Subcutaneous abdominal adipose tissue (tissue), 5 donors: ENCODE data around the gene PRKAB1.
"Not testable (repeated sequence)": the region's sequence is repeated elsewhere in the genome, so short reads cannot be mapped to it uniquely, and the experiment has no call there.

Experiments
- H3K27ac ChIP-seq: one replicate; pipeline ENCODE4 v1.7.0; 2013; ENCODE audit warnings: low read depth, mild to moderate bottlenecking, inconsistent platforms, low read length, moderate library complexity
- H3K27me3 ChIP-seq, 5 donors: one replicate each; pipeline ENCODE4 v1.7.0; 2013; ENCODE audit warnings: low read length in 5 of 5, inconsistent platforms in 1 of 5; ENCODE audit not compliant: control insufficient read depth in 5 of 5, insufficient read depth in 4 of 5
- H3K36me3 ChIP-seq, 5 donors: one replicate each; pipeline ENCODE4 v1.7.0; 2013; ENCODE audit warnings: low read length in 5 of 5; ENCODE audit not compliant: control insufficient read depth in 5 of 5, insufficient read depth in 5 of 5
- H3K4me1 ChIP-seq, 5 donors: one replicate each; pipeline ENCODE4 v1.7.0; 2013; ENCODE audit warnings: low read length in 5 of 5, mild to moderate bottlenecking in 3 of 5, moderate library complexity in 1 of 5; ENCODE audit not compliant: control insufficient read depth in 5 of 5, insufficient read depth in 5 of 5
- H3K4me3 ChIP-seq, 5 donors: one replicate each; pipeline ENCODE4 v1.7.0; 2013; ENCODE audit warnings: low read length in 5 of 5, low read depth in 1 of 5
- H3K9ac ChIP-seq, 5 donors: one replicate each; pipeline ENCODE4 v1.7.0; 2013; ENCODE audit warnings: low read length in 5 of 5, mild to moderate bottlenecking in 4 of 5, moderate library complexity in 3 of 5
- H3K9me3 ChIP-seq, 5 donors: one replicate each; pipeline ENCODE4 v1.7.0; 2013; ENCODE audit warnings: low read length in 5 of 5; ENCODE audit not compliant: control insufficient read depth in 5 of 5
- donor health status: healthy.
- donor health status: healthy.
- donor health status: healthy.
- donor health status: healthy.
- donor health status: healthy.

PRKAB1 gene

DNA sequence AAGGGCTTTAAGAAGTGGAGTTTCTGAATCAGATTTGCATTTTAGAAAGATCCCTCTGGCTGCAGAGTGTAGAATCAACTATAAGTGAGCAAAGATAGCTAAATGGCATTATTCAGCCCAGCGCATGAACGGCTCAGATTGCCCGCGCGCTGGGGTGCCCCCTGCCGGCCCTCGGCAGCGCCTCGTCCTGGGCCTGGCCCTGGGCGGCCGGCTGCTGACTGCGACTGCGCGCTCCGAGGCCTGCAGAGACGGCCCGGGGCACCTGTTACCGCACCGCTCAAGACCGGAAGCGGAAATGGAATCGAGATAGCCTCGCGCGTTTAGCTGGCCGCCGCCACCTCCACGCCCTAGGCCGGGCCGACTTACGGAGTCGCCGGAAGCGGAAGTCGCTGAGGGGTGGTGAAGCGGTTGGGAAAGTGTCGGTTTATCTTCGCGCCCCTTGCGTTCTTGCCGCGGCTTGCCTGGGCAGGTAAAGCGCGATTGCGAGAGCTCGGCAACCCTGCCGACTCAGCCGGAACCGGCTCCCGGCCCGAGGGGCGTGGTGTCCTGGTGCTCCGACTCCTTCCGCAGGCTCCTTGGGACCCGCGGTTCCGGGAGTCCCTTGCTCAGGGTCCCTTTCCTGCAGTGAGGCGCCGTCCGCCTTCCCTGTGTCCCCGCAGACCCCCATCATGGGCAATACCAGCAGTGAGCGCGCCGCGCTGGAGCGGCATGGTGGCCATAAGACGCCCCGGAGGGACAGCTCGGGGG lies at the start of gene PRKAB1:
PRKAB1 (plus strand) TSS at position 557 of the 747 bp plus-strand sequence; CDS start at position 669, 112 bp downstream.
- Histone ChIP-seq H3K27me3 (no peaks in the 10 kb centered on the region), H3K36me3 (peaks cover 9 to 17% (median 13%) of the 10 kb centered on the region in 5 donors), H3K9ac (peak within 1 kb of the TSS; percentile 59 to 98 (median 95)), H3K4me1 (peaks cover 3 to 53% (median 28%) of the 10 kb centered on the region in 5 donors), H3K4me3 (peak within 1 kb of the TSS; percentile 85 to 97 (median 95)), H3K27ac (peak within 1 kb of the TSS; percentile 79), H3K9me3 (no peaks in the 10 kb centered on the region)

GRCh38 chr12:119618328-119618896 lies 49.5 kb upstream of the PRKAB1 start:
- not testable (repeated sequence) for H3K36me3 ChIP-seq, H3K9ac ChIP-seq, H3K27me3 ChIP-seq

GRCh38 chr12:119620490-119620889 lies 47.4 kb upstream of the PRKAB1 start:
- Histone ChIP-seq H3K4me1 (no peaks in the 10 kb centered on the region), H3K27me3 (peaks cover 0 to 5% (median 0%) of the 10 kb centered on the region in 5 donors), H3K36me3 (no peaks in the 10 kb centered on the region), H3K9me3 (peaks cover 0 to 6% (median 0%) of the 10 kb centered on the region in 5 donors), H3K27ac (no peak overlapping the region), H3K9ac (no peak overlapping the region), H3K4me3 (no peak overlapping the region)

More at GRCh38 chr12:119618328-119618896, 49.5 kb upstream of the PRKAB1 start:
- H3K9me3 ChIP-seq, H3K27ac ChIP-seq, H3K4me1 ChIP-seq, H3K4me3 ChIP-seq: not testable (repeated sequence)

GRCh38 chr12:119621878-119622277 lies 46.1 kb upstream of the PRKAB1 start:
- Histone ChIP-seq H3K27ac (no peak overlapping the region), H3K4me3 (no peak overlapping the region), H3K36me3 (no peaks in the 10 kb centered on the region), H3K4me1 (no peaks in the 10 kb centered on the region), H3K9ac (no peak overlapping the region), H3K27me3 (peaks cover 0 to 5% (median 0%) of the 10 kb centered on the region in 5 donors), H3K9me3 (peaks cover 0 to 6% (median 0%) of the 10 kb centered on the region in 5 donors)

GRCh38 chr12:119624966-119625365 lies 43.0 kb upstream of the PRKAB1 start:
- Histone ChIP-seq H3K27ac (no peak overlapping the region), H3K9ac (no peak overlapping the region), H3K4me1 (no peaks in the 10 kb centered on the region), H3K36me3 (no peaks in the 10 kb centered on the region), H3K9me3 (no peaks in the 10 kb centered on the region), H3K4me3 (no peak overlapping the region), H3K27me3 (peaks cover 0 to 5% (median 0%) of the 10 kb centered on the region in 5 donors)

GRCh38 chr12:119627019-119627643 lies 40.8 kb upstream of the PRKAB1 start:
- H3K36me3 ChIP-seq, result no peaks in the 10 kb centered on the region
- H3K9ac ChIP-seq, result no peak overlapping the region
- H3K4me1 ChIP-seq, result no peaks in the 10 kb centered on the region
- H3K4me3 ChIP-seq, result no peak overlapping the region
- no peaks in the 10 kb centered on the region for H3K9me3 ChIP-seq
- H3K27ac ChIP-seq, result no peak overlapping the region
- peaks cover 0 to 5% (median 0%) of the 10 kb centered on the region in 5 donors for H3K27me3 ChIP-seq

DNA sequence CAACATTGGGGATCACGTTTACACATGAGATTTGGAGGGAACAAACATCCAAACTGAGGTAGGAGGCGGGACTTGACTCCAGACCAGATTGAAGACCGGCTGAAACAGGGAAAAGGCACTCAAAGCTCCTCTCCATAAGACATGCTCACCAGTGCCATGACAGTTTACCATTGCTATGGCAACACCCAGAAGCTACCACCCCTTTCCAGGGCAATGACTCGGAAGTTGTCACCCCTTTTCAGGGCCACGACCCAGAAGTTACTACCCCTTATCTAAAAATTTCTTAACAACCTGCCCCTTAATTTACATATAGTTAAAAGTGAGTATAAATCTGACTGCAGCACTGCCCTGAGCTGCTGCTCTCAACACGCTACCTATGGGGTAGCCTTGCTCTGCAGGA lies 40.2 kb upstream of the PRKAB1 start:
- Histone ChIP-seq H3K9ac (no peak overlapping the region), H3K9me3 (no peaks in the 10 kb centered on the region), H3K27me3 (peaks cover 0 to 3% (median 0%) of the 10 kb centered on the region in 5 donors), H3K27ac (no peak overlapping the region), H3K4me3 (no peak overlapping the region), H3K36me3 (no peaks in the 10 kb centered on the region), H3K4me1 (no peaks in the 10 kb centered on the region)

DNA sequence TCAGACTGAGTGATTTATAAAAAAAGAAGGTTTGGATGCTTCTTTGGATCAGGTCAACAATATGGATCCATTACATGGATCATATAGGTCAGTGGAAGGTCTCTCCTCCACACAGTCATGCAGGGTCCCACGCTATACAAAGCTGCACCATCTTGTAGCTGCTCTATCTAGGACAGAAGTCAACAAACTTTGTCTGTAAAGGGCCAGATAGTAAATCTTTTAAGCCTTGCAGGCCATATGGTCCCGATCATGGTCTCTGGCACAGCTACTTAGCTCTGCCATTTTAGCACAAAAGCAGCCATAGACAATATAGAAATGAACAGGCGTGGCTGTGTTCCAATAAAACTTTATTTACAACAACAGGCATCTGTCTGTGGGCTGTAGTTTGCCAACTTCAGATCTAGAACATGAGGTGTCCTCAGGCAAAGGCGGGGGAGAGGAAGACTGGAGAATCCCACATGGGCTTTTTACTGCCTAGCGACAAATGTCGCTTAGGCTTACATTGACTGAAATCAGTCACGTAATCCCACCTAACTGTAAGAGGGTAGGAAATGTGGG lies 37.6 kb upstream of the PRKAB1 start:
- no peak overlapping the region for H3K27ac ChIP-seq
- no peak overlapping the region for H3K4me3 ChIP-seq
- no peaks in the 10 kb centered on the region for H3K9me3 ChIP-seq
- H3K9ac ChIP-seq, result no peak overlapping the region
- peaks cover 0 to 2% (median 0%) of the 10 kb centered on the region in 5 donors for H3K27me3 ChIP-seq
- no peaks in the 10 kb centered on the region for H3K36me3 ChIP-seq
- no peaks in the 10 kb centered on the region for H3K4me1 ChIP-seq

DNA sequence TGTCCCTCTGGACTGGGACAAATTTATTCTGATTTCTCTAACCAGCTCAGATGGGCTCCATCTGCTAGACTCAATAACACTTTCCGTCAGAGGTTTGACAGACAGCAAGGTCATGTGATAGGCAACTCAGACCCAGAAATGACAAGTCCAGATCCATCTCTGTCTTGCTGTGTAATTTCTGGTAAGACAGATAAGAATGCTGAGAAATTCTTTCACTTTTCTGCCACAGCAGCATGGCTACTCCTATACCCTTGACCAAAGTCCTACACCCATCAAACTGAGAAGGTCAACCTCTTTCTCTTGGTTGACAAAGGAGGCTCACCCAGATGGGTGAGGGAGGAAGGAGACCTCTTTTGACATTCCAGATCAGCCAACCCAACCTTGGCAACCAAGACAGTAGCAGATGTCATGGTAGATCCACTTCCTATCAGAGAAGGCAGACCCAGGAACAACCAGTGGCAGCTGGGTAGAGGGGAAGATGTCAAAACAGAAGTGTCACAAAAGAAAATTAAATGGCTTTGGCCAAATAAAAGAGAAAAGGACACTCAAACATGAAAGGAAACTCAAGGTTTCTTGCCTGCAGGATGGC lies 36.9 kb upstream of the PRKAB1 start:
- no peak overlapping the region for H3K4me3 ChIP-seq
- H3K9me3 ChIP-seq, result no peaks in the 10 kb centered on the region
- H3K9ac ChIP-seq, result no peak overlapping the region
- H3K36me3 ChIP-seq, result no peaks in the 10 kb centered on the region
- H3K27me3 ChIP-seq, result peaks cover 0 to 5% (median 0%) of the 10 kb centered on the region in 5 donors
- no peaks in the 10 kb centered on the region for H3K4me1 ChIP-seq
- H3K27ac ChIP-seq, result no peak overlapping the region
